Mesodermal cell (in vitro differentiated cells): ENCODE data around the gene ITPRID1. TPM values are rescaled to one million over a fixed set of nuclear protein-coding genes. Genes with fewer than 3 reads are reported as not detected.
"Not testable (repeated sequence)": the region's sequence is repeated elsewhere in the genome, so short reads cannot be mapped to it uniquely, and the experiment has no call there.

Experiments
- H3K27ac ChIP-seq: 2 replicates; pipeline ENCODE4 v1.7.0; 2013; ENCODE audit warnings: mild to moderate bottlenecking, low read depth, low read length, moderate library complexity; ENCODE audit not compliant: severe bottlenecking
- H3K36me3 ChIP-seq: 2 replicates; pipeline ENCODE4 v1.7.1; 2013; ENCODE audit warnings: mild to moderate bottlenecking, low read length, moderate library complexity; ENCODE audit not compliant: control insufficient read depth, insufficient read depth
- H3K4me1 ChIP-seq: one replicate; pipeline ENCODE4 v1.7.1; 2013; ENCODE audit warnings: mild to moderate bottlenecking, low read length; ENCODE audit not compliant: insufficient read depth, control insufficient read depth, poor library complexity, severe bottlenecking
- H3K4me3 ChIP-seq: 2 replicates; pipeline ENCODE4 v1.7.0; 2013; ENCODE audit warnings: low read length, control low read depth, mild to moderate bottlenecking; ENCODE audit not compliant: insufficient read depth, poor library complexity, severe bottlenecking; ENCODE audit errors: extremely low read depth
- H3K9me3 ChIP-seq: 2 replicates; pipeline ENCODE4 v1.7.1; 2013; ENCODE audit warnings: mild to moderate bottlenecking, low read length, moderate library complexity; ENCODE audit not compliant: control insufficient read depth
- WGBS, 2 experiments: methylation state at CpG; one replicate each; pipeline ENCODE4 v1.1.5; 2013; ENCODE audit warnings: missing lambda C conversion rate in 2 of 2; ENCODE audit not compliant: insufficient coverage in 2 of 2; 5-methylcytosine and 5-hydroxymethylcytosine counted together
- polyA plus RNA-seq, 2 experiments: library from polyadenylated mRNA; stranded (reverse); fragments of 50-300 nt; gene quantifications; one replicate each; pipeline ENCODE4 v1.2.3, GENCODE V29; 2013

Gene ITPRID1
- not detected for polyA plus RNA-seq (2013, experiment 1 of 2)
- not detected for polyA plus RNA-seq (2013, experiment 2 of 2)

DNA sequence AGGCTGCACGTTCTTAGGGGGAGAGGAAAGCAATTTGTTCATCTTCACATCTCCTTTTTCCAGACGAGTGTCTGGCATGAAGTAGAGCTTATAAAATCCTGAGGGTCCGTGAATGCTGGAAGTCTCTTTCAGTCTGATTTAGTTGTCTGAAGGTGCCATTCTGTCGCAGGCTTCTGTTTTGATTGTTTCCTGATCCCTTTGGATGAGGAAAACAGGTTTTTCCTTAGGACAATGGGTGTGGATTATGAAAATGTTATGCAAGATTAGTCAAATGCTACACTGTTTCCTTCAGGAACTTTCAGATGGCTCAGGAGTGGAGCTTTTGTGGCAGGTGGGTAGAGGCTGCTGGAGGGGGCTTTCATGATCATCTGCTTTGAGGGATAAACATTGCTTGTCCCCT lies at the start of gene ITPRID1:
TSS of gene ITPRID1 (plus strand) at position 301 of the 400 bp plus-strand sequence. CDS start 38,935 bp downstream, outside the sequence.
- Histone ChIP-seq H3K4me3 (no peak within 1 kb of the TSS), H3K36me3 (no peaks in the 10 kb centered on the region), H3K4me1 (no peaks in the 10 kb centered on the region), H3K9me3 (no peaks in the 10 kb centered on the region), H3K27ac (no peak within 1 kb of the TSS)
- WGBS, 2 experiments: 67 to 88% methylated on average over 2 of the region's 4 CpGs

DNA sequence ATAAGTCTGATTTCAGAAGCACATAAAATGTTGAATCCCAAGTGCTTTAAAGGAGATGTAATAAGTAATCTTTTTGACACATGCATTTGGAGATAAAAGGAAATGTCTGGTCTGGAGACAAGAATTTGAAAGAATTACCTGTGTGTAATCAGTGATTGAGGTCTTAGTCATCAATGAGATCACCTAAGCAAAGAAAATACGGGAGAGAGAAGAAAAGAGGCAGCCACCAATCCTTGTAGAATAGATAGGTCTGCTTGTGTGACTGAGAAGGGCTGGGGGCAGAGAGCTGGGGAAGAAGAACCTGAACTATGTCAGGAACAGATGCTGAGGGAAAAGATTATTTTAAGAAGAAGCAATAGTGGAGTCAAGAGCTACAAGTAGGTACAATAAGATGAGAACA lies 49.3 kb upstream of the ITPRID1 start:
- H3K9me3 ChIP-seq: no peaks in the 10 kb centered on the region
- no peaks in the 10 kb centered on the region for H3K4me1 ChIP-seq
- no peak overlapping the region for H3K27ac ChIP-seq
- no peaks in the 10 kb centered on the region for H3K36me3 ChIP-seq
- WGBS, 2 experiments: 78 to 90% methylated on average over 1 of the region's 1 CpG
- no peak overlapping the region for H3K4me3 ChIP-seq

DNA sequence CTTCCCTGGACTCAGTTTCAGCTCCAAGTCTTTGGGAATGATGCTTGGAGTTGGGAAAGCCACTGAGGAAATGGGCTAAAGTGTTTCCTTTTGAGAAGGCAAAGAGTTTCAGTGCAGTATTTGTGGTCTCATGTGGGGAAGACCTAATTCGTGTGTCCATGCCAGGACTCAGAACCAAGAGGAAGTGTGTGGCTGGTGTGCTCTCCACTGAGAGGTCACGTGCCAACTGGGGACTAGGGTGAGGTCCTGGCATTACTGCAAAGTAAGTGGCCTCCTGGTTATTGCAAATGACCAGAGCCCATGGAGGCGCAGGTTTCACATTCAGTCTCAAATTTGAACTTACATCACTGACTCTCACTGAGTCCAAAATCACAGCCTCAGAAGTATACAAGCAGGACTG lies 48.6 kb upstream of the ITPRID1 start:
- Histone ChIP-seq H3K27ac (no peak overlapping the region), H3K36me3 (no peaks in the 10 kb centered on the region), H3K4me3 (no peak overlapping the region), H3K4me1 (no peaks in the 10 kb centered on the region), H3K9me3 (no peaks in the 10 kb centered on the region)
- WGBS, 2 experiments: 88 to 93% methylated on average over 3 of the region's 3 CpGs

DNA sequence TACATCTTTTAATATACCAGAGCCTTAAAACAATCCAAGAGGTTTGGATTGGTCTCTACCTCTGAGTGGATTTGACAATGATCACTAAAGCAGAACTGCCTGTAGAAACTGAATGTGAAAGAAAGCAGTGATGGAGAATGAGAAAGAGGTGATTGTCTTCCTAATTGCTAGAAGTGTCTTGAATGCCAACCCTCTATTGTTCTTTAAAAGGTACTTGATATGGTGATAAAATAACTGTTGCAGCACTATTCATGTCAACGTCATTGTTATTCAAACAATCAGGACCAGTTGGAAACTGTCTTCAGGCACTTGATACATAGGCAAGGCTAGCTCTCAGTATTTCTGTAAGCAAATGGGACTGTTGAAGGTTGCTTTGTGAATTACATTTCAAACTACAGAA lies 47.9 kb upstream of the ITPRID1 start:
- no peak overlapping the region for H3K4me3 ChIP-seq
- H3K27ac ChIP-seq: no peak overlapping the region
- no peaks in the 10 kb centered on the region for H3K36me3 ChIP-seq
- 20% methylated on average over 1 of the region's 1 CpG; no CpG with 5 or more reads in 1 of the 2 experiments for WGBS, 2 experiments
- H3K4me1 ChIP-seq: no peaks in the 10 kb centered on the region
- no peaks in the 10 kb centered on the region for H3K9me3 ChIP-seq

DNA sequence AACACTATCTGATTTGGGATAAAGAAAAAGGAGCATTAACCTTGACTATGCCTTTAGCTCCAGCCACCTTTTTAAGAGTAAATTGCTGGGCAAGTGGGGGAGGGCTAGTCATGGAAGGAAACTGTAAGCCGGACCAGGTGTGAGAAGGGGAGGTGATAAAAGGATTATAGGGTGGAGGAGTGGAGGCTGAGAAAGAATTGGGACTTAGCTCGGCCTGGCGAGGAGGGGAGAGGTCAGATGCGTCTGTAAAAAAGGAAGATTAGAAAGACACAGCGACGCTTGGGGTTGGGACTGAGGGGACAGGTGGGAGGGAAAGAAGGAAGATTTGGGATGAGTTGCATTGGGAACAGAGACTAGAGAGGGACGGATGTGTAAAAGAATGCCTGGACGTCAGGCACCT lies 43.0 kb upstream of the ITPRID1 start:
- H3K4me1 ChIP-seq: peaks cover 16% of the 10 kb centered on the region
- not testable (repeated sequence) for H3K4me3 ChIP-seq, H3K9me3 ChIP-seq, H3K27ac ChIP-seq, H3K36me3 ChIP-seq
- WGBS, 2 experiments: 76 to 85% methylated on average over 6 to 7 of the region's 8 CpGs

DNA sequence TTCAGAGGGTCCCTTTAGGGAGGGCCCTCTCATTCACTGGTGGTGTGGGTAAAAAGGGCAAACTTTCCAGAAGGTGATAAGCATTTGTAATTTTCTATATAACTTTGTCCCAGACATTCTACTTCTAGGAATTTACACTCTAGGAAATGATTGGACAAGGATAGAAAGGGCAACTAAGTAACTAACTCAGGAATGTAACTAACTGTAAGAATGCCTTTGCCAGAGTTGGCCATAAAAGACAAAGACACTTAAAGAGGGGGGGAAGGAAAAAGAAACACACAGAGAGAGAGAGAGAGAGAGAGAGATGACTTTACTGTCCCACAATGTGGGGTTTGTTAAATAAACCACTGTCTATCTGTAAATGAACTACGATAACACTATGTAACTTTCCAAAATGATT lies 38.5 kb upstream of the ITPRID1 start:
- H3K4me1 ChIP-seq: peaks cover 27% of the 10 kb centered on the region
- no peak overlapping the region for H3K4me3 ChIP-seq
- no CpG with 5 or more reads among the region's 1 CpG for WGBS, 2 experiments
- H3K9me3 ChIP-seq: no peaks in the 10 kb centered on the region
- H3K36me3 ChIP-seq: no peaks in the 10 kb centered on the region
- peak overlapping the region; percentile 84 for H3K27ac ChIP-seq

DNA sequence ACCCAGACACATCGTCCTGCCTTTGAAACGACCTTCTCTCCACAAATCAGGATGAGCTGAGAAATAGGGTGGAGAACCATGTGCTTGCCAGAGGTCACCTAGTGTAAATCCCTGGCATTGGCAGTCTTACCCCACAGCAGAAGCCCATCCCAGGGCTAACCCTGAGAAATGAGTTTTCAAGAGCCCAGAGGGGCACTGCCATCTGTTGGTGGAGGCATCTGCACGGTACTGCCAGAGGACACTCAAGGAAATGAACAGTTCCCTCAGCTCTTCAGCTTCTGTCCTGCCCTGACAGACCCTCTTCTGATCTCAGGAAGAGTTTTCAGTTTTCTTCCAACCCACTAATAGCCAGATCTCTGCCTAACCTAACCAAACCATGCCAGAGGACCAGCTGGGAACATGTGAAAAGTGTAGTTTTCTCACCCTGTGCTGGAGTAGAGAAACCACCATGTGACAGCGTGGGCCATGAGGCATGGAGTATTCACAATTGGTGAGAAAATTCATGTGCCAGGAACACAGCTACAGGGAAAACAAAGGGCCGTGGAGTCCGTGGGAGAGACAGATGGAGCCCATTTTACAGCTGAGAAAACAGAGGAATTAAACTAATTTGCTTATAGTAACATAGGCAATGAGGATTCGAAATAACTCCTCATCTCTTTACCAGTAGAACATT lies 37.7 kb upstream of the ITPRID1 start:
- no peak overlapping the region for H3K4me3 ChIP-seq
- H3K9me3 ChIP-seq: no peaks in the 10 kb centered on the region
- peak overlapping the region; percentile 10 for H3K27ac ChIP-seq
- H3K4me1 ChIP-seq: peaks cover 27% of the 10 kb centered on the region
- 87 to 98% methylated on average over 3 to 7 of the region's 7 CpGs for whole genome bisulfite sequencing, 2 experiments
- no peaks in the 10 kb centered on the region for H3K36me3 ChIP-seq

DNA sequence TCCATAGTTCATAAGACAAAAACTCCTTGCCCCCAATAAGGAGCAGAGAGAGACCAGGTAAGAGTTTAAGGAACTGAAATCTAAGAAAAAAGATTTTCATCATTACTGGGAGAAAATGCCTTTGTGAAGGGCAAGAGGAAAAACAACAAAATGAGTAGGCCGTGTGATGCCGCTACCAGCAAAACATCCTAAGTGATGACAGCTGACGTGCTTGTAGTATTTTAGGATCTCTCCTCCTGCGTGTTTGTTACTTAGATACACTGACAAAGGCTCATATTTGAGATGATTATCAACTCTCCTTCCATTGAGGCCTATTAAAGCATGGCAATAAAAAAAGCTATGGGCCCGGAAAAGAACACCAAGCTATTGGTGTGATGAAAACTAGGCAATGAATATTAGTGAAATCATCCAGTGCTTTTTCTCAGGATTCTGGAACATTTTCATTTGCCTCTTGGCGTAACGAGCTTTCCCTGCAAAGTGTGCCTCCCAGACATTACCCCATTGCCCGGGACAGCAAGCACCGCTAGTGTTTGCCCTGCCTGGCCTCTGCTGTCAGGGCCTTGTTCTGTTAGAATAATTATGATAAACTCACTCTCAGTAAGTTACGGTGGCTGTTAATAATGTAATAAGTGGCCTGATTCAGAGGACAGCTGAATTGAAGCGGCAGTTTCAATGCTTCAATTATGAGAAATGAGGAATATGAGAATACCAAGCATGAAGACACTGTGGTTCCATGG lies 36.8 kb upstream of the ITPRID1 start:
- Histone ChIP-seq H3K27ac (no peak overlapping the region), H3K9me3 (no peaks in the 10 kb centered on the region), H3K36me3 (no peaks in the 10 kb centered on the region), H3K4me1 (peaks cover 27% of the 10 kb centered on the region), H3K4me3 (no peak overlapping the region)
- WGBS, 2 experiments: 94 to 95% methylated on average over 7 to 9 of the region's 11 CpGs

DNA sequence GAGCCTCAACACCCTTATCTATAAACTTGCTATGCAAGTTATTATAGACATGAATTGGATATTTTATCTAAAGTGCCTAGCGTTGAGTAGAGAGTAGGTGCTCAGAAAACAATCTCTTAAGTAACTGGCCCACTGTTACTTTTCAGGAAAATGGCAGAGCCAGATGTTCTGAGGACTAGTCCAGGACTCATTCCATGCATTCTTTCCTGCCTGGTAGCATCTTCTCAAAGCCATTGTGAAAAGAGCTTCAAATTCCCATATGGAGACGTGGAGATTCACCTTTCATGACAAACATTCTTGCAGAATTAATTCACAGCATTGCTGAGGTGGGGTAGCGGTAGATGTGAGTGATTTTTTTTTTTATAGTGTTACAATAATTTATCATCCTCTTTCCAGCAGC lies 35.9 kb upstream of the ITPRID1 start:
- Histone ChIP-seq H3K9me3 (no peaks in the 10 kb centered on the region), H3K4me1 (peaks cover 27% of the 10 kb centered on the region), H3K27ac (no peak overlapping the region), H3K4me3 (no peak overlapping the region), H3K36me3 (no peaks in the 10 kb centered on the region)
- no CpG with 5 or more reads among the region's 3 CpGs for WGBS, 2 experiments

DNA sequence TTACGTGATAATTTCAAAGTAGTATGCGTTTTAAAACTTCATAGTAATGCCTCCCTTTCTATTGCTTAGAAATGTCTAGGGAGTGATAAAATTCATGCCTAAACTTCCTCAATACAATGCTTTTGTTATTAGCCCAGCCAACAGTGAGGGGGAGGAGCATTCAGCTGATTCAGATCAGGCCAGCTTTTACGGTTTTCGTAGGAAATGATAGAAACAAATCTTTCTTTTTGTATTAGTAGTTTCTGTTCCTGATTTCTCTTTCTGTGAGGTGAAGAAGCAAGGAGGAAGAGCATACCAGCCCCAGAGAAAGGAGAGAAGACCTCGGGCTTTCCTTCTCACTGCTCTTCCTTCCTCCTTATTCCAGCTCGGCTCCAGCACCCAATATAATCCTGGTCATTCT lies 35.2 kb upstream of the ITPRID1 start:
- Histone ChIP-seq H3K4me3 (no peak overlapping the region), H3K9me3 (no peaks in the 10 kb centered on the region), H3K36me3 (no peaks in the 10 kb centered on the region), H3K27ac (no peak overlapping the region), H3K4me1 (peaks cover 27% of the 10 kb centered on the region)
- WGBS, 2 experiments: 70% methylated on average over 3 of the region's 6 CpGs; no CpG with 5 or more reads in 1 of the 2 experiments

DNA sequence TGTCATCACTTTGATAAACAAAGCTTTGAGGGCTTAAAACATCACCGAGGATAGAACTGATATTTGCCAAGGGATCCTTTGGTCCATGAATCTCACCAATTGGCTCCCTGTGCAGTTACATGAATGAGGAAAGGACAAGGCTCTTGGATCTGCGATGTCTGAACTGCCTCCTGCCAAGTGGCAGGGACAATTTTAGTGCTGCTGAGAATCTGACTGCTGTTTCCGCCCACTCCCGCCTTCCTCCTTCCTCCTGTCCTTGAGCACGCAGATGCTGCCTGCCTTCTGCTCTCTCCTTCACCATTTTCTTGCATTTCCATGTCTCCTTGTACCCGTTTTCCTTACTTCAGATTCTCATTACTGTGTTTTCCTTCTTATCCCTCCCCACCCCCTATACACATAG lies 26.8 kb upstream of the ITPRID1 start:
- H3K27ac ChIP-seq: no peak overlapping the region
- no peaks in the 10 kb centered on the region for H3K9me3 ChIP-seq
- no peaks in the 10 kb centered on the region for H3K36me3 ChIP-seq
- H3K4me3 ChIP-seq: no peak overlapping the region
- WGBS, 2 experiments: 70 to 73% methylated on average over 5 of the region's 6 CpGs
- no peaks in the 10 kb centered on the region for H3K4me1 ChIP-seq
